ENCODE measurements around the gene IQSEC1. TPM values are rescaled to one million over a fixed set of nuclear protein-coding genes. Genes with fewer than 3 reads are reported as not detected.

IQSEC1 gene
- total RNA-seq, 2 experiments from 2014 or later, result 59.5 to 64.6 TPM

- no peaks in the 10 kb centered on the region for H3K9me3 Mint-ChIP-seq
- peaks cover 4% of the 10 kb centered on the region for H3K27me3 Mint-ChIP-seq
- POLR2A ChIA-PET, result no interaction called here
- H3K4me3 Mint-ChIP-seq, result no peak overlapping the region
- peaks cover 6% of the 10 kb centered on the region for H3K4me1 Mint-ChIP-seq
- no peak overlapping the region for H3K27ac Mint-ChIP-seq
- DNase-seq, result no peak
- ATAC-seq (ENCODE audit: low read depth), result no peak
- no peaks in the 10 kb centered on the region for H3K36me3 Mint-ChIP-seq
Measured at GRCh38 chr3:13112521-13113345, 39.5 kb upstream of the IQSEC1 start.

DNA sequence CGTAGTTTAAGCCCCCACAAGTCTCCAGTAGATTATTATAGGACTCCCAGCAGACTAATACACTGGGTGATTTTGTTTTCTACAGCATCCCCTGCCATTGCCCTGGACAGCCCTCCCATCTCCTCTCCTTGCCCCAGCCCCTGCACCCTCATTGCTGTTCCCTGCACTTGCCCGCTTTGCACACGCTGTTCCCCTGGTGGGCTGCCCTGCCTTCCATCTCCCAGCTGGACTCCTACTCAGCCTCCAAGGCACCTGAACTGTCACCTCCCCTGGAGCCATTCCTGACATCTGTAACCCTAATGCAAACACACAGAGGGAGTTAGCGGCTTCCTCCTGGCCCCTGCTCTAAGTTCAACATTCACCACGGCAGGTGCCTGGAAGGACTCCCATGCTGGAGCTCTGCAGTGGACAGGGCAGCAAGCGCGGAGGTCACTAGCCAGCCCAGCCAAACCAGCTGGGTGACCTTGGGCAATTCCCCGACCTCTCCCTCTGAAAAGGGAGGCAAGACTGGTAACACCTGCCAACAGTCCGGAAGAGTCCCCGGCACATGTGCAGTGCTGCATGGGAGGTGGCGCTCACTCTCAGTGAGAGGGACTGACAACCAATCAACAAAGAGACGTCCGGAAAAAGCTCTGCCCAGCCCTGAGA lies 38.8 kb upstream of the IQSEC1 start:
- DNase-seq (peak; percentile 19), ATAC-seq (ENCODE audit: low read depth) (no peak)
- POLR2A ChIA-PET, result no interaction called here
- peaks cover 6% of the 10 kb centered on the region for H3K4me1 Mint-ChIP-seq
- H3K27me3 Mint-ChIP-seq, result peaks cover 4% of the 10 kb centered on the region
- no peak overlapping the region for H3K4me3 Mint-ChIP-seq
- H3K27ac Mint-ChIP-seq, result no peak overlapping the region
- no peaks in the 10 kb centered on the region for H3K36me3 Mint-ChIP-seq
- no peaks in the 10 kb centered on the region for H3K9me3 Mint-ChIP-seq

DNA sequence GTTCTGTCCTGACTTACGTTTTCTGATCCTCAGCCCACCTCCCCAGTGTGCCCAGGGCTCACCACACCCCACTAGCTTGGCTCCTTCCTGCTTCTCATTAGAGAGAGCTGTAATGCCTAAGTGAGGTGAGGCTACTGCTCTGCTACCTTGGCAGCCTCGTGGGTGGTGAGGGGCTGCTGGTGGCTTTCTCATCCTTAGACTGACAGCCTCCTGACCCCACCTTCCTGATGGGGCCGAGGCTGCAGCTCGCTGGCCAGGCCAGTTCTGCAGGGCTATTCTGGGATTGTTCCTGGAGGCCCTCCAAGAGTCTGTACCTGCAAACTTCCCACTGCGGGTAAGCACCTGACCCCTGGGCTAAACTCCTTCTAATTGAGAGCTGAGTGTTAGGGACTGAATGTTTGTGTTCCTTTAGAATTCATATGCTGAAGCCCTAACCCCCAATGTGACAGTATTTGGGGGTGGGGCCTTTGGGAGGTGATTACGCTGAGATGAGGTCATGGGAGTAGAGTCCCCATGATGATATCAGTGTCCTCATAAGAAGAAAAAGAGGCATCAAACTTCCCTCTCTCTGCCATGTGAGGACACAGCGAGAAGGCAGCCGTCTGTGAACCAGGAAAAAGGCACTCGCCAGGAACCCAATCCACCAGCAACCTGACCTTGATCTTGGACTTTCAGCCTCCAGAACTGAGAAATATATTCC lies 38.1 kb upstream of the IQSEC1 start:
- H3K4me3 Mint-ChIP-seq, result no peak overlapping the region
- no peaks in the 10 kb centered on the region for H3K9me3 Mint-ChIP-seq
- H3K27me3 Mint-ChIP-seq, result peaks cover 4% of the 10 kb centered on the region
- POLR2A ChIA-PET, result no interaction called here
- peaks cover 6% of the 10 kb centered on the region for H3K4me1 Mint-ChIP-seq
- peak; percentile 5 for DNase-seq
- no peaks in the 10 kb centered on the region for H3K36me3 Mint-ChIP-seq
- H3K27ac Mint-ChIP-seq, result no peak overlapping the region
- no peak for ATAC-seq (ENCODE audit: low read depth)

DNA sequence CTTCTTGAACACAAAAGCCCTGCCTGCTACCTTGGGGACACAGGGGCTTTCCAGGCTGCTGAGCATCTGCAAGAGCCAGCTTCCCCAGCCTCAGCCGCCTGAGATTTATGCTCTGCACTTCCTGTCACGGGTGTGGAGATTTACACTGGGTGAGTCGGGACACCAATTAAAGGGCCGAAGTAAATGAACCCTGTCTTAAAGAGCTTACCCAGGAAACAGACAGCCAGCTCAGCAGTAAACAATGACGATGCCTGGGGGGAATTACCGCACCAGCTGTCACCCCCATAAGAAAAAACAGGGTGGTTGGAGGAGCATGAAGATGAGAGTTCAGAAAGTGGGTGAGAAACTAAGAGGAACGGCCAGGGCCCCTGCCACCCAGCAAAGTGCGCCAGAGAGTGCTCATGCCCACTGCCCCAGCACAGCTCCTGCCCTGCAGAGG lies 37.5 kb upstream of the IQSEC1 start:
- Mint-ChIP-seq H3K4me3 (no peak overlapping the region), H3K27ac (peak overlapping the region; percentile 23), H3K9me3 (no peaks in the 10 kb centered on the region), H3K4me1 (peaks cover 6% of the 10 kb centered on the region), H3K36me3 (no peaks in the 10 kb centered on the region), H3K27me3 (peaks cover 4% of the 10 kb centered on the region)
- peak; percentile 69 for ATAC-seq (ENCODE audit: low read depth)
- DNase-seq, result peak; percentile 28
- POLR2A ChIA-PET, result no interaction called here

GRCh38 chr3:13109516-13109915 lies 36.3 kb upstream of the IQSEC1 start:
- peaks cover 4% of the 10 kb centered on the region for H3K27me3 Mint-ChIP-seq
- POLR2A ChIA-PET, result no interaction called here
- DNase-seq, result peak; percentile 1
- ATAC-seq (ENCODE audit: low read depth), result no peak
- no peaks in the 10 kb centered on the region for H3K9me3 Mint-ChIP-seq
- peaks cover 6% of the 10 kb centered on the region for H3K4me1 Mint-ChIP-seq
- no peaks in the 10 kb centered on the region for H3K36me3 Mint-ChIP-seq
- no peak overlapping the region for H3K4me3 Mint-ChIP-seq
- no peak overlapping the region for H3K27ac Mint-ChIP-seq

DNA sequence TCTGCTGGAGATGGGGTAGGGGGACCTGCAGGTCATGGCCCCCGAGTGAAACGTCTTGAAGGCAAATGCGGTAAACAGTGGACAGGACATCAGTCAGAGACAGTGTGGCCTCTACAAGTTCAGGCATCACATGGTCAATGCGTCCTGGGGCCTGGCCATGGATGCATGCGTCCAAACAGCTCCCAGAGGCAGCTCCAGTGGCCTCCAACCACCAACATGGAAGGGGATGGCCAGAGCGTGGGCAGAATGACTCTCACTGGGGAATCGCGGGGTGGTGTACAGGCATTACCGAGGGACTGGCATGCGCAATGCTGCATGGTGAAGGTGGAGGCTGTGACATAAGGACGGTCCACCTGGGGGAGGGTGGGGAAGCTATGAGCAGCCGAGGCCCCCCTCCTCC lies 35.6 kb upstream of the IQSEC1 start:
- H3K9me3 Mint-ChIP-seq, result no peaks in the 10 kb centered on the region
- ATAC-seq (ENCODE audit: low read depth), result no peak
- POLR2A ChIA-PET, result no interaction called here
- H3K27me3 Mint-ChIP-seq, result peaks cover 4% of the 10 kb centered on the region
- DNase-seq, result peak; percentile 12
- H3K27ac Mint-ChIP-seq, result no peak overlapping the region
- H3K4me1 Mint-ChIP-seq, result peaks cover 6% of the 10 kb centered on the region
- H3K4me3 Mint-ChIP-seq, result no peak overlapping the region
- no peaks in the 10 kb centered on the region for H3K36me3 Mint-ChIP-seq

- peak; percentile 22 for DNase-seq
- peaks cover 4% of the 10 kb centered on the region for H3K27me3 Mint-ChIP-seq
- POLR2A ChIA-PET, result no interaction called here
- H3K4me1 Mint-ChIP-seq, result peaks cover 6% of the 10 kb centered on the region
- ATAC-seq (ENCODE audit: low read depth), result no peak
- no peaks in the 10 kb centered on the region for H3K36me3 Mint-ChIP-seq
- no peak overlapping the region for H3K4me3 Mint-ChIP-seq
- no peak overlapping the region for H3K27ac Mint-ChIP-seq
- H3K9me3 Mint-ChIP-seq, result no peaks in the 10 kb centered on the region
Measured at GRCh38 chr3:13107661-13108060, 34.4 kb upstream of the IQSEC1 start.

- peaks cover 4% of the 10 kb centered on the region for H3K27me3 Mint-ChIP-seq
- H3K4me3 Mint-ChIP-seq, result no peak overlapping the region
- H3K4me1 Mint-ChIP-seq, result peaks cover 6% of the 10 kb centered on the region
- no peaks in the 10 kb centered on the region for H3K9me3 Mint-ChIP-seq
- POLR2A ChIA-PET, result no interaction called here
- ATAC-seq (ENCODE audit: low read depth) (no peak), DNase-seq (no peak)
- no peaks in the 10 kb centered on the region for H3K36me3 Mint-ChIP-seq
- H3K27ac Mint-ChIP-seq, result no peak overlapping the region
Measured at GRCh38 chr3:13106308-13107001, 33.2 kb upstream of the IQSEC1 start.

DNA sequence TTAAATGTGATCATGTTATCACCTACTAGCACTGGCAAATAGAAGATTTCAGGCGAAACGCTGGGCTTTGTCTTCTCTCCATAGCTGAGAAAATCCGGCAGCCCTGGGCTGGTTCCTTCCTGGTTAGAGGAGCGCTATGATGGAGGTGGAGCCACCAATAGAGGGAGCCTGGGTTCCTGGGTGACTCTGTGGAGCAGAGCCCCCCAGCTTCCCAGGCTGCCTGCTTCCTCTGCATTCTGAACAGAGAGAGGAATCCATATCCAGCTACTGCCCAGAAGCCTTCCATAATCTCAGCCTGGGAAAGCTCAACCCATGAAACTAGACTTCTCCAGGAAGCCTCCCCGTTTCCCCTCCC lies 32.6 kb upstream of the IQSEC1 start:
- ATAC-seq (ENCODE audit: low read depth) (no peak), DNase-seq (no peak)
- POLR2A ChIA-PET, result no interaction called here
- peaks cover 4% of the 10 kb centered on the region for H3K27me3 Mint-ChIP-seq
- H3K4me1 Mint-ChIP-seq, result peaks cover 5% of the 10 kb centered on the region
- H3K36me3 Mint-ChIP-seq, result no peaks in the 10 kb centered on the region
- no peak overlapping the region for H3K27ac Mint-ChIP-seq
- H3K9me3 Mint-ChIP-seq, result no peaks in the 10 kb centered on the region
- H3K4me3 Mint-ChIP-seq, result no peak overlapping the region

DNA sequence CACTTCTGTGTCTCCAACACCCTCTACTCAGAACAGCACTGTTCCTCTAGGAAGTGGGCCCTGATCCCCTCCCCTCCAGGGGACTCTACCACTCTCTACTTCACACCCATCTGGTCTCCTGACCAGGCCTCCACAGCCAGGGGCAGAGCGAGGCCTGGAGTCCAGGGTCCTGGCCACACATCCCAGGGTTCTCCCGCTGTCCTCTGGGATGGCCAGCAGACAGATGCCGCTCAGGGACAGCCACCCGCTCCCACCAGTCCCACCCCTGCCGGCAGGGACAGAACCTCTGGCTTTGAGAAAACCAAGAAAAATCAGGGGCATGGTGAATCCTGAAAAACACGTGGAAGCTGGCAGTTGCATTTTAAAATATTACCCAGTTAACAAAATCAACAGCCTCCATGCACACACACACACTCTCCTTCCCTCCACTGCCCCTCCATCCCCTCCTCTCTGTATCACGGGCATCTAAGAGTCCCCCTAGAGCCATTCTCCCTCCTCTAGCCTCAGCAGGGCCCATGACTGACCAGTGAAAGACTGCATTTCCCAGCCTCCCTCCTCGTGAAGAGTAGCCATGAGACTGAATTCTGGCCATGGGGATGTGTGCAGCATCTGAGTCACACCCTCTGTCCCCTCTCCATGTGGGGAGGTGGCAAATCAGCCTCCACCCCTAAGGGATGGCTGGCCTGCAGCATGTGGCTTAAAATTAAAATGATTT lies 32.1 kb upstream of the IQSEC1 start:
- DNase-seq (no peak), ATAC-seq (ENCODE audit: low read depth) (no peak)
- no peaks in the 10 kb centered on the region for H3K4me1 Mint-ChIP-seq
- H3K27me3 Mint-ChIP-seq, result no peaks in the 10 kb centered on the region
- H3K4me3 Mint-ChIP-seq, result no peak overlapping the region
- no peaks in the 10 kb centered on the region for H3K36me3 Mint-ChIP-seq
- no peak overlapping the region for H3K27ac Mint-ChIP-seq
- POLR2A ChIA-PET, result no interaction called here
- no peaks in the 10 kb centered on the region for H3K9me3 Mint-ChIP-seq

- POLR2A ChIA-PET, result no interaction called here
- no peaks in the 10 kb centered on the region for H3K4me1 Mint-ChIP-seq
- H3K4me3 Mint-ChIP-seq, result no peak overlapping the region
- ATAC-seq (ENCODE audit: low read depth), result no peak
- no peaks in the 10 kb centered on the region for H3K9me3 Mint-ChIP-seq
- no peaks in the 10 kb centered on the region for H3K27me3 Mint-ChIP-seq
- H3K36me3 Mint-ChIP-seq, result no peaks in the 10 kb centered on the region
- no peak overlapping the region for H3K27ac Mint-ChIP-seq
- no peak for DNase-seq
Measured at GRCh38 chr3:13104511-13104910, 31.3 kb upstream of the IQSEC1 start.

- H3K27ac Mint-ChIP-seq, result no peak overlapping the region
- no peak for DNase-seq
- no peaks in the 10 kb centered on the region for H3K36me3 Mint-ChIP-seq
- no peaks in the 10 kb centered on the region for H3K27me3 Mint-ChIP-seq
- POLR2A ChIA-PET, result no interaction called here
- H3K4me3 Mint-ChIP-seq, result no peak overlapping the region
- ATAC-seq (ENCODE audit: low read depth), result no peak
- H3K9me3 Mint-ChIP-seq, result no peaks in the 10 kb centered on the region
- peaks cover 3% of the 10 kb centered on the region for H3K4me1 Mint-ChIP-seq
Measured at GRCh38 chr3:13103416-13104058, 30.3 kb upstream of the IQSEC1 start.
